GM18520 (cell line): Measurements from ENCODE around the gene RIMKLB.
"Not testable (repeated sequence)": the region's sequence is repeated elsewhere in the genome, so short reads cannot be mapped to it uniquely, and the experiment has no call there.

Experiments used
- ATAC-seq: cut with Tn5 transposase; IDR thresholded peaks from one replicate; pipeline ENCODE4 v1.9.1; 2021; ENCODE audit not compliant: unreplicated experiment

Gene RIMKLB

DNA sequence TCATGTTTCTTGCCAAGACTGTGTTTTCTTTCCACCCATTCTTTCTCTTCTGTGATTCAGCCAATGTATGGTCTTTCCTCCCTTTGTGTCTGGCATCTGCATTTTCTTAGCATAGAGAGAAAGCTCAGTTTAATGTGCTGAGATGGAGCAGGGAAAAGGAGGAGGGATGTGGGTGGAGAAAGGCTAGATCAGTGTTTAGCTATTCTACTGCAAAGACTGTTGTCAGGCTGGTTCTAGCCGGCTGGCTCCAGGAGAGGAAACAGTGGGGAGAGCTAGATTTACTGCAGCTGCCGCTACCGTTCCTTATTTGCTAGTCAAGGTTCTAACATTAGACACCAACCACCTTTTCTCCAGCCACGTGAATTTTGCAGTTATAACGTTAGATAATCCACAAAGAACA is 5.2 kb upstream of the RIMKLB start:
- ATAC-seq: no peak

DNA sequence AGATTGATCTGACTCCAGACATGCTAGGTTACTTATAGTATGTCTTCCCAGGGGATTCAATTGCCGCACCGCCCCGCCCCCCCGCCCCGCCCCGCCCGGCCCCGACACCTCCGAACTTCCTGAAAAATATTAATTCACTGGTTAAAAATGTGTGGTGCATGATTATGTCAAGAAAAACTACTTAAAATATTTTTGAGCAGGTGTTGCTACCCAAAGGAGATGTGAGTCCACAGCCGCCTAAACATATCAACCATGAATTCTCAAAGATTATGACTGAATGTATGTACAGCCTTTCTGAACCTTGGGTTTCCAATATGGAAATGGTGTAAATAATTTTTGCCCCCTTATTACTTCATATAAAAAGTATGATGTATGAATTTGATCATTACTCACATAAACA is 2.7 kb upstream of the RIMKLB start:
- no peak for ATAC-seq

DNA sequence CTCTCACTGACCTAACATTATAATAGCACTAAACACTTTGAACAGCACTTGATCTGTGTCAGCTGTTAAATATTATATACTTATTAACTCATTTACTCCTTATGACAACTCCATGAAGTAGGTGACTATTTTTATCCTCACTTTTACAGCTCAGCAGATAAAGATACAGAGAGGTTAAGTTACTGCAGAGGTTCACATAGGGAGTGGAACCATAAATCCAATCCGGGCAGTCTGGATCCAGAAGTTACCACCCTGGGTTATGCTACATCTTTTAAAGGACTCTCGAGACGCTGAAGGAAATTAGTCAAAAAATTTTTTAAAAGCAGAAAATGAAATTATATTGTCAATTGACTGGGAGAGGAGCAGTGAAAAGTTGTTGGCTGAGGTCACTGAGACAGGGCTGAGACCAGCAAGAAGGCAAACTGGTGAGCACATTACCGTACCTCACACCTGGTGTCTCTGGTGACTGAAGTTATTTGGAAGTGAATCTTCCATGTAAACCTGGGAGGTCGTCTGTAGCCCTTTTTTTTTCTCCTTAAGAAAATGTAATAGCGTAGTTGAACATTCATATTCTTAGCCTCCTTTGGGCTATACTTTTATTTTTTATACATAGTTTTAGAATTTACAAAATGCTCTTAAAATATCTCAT is 1.2 kb upstream of the RIMKLB start:
- no peak for ATAC-seq

DNA sequence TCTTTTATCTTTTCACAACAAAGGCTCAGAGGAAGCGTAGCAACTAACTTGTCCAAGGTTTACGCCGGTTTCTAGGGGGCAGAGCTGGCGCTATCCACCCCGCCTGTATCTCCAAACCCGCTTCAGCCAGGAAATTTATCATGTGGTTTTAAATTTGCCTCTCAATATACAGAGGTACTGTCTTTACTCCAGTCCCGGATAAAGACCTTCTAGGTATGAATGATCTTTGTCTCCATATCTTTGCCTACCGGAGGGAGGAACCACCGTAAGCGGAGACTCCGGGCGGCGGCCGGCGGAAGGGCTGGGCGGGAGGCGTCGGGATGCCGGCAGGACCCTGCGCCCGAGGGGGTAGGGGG is 693 bp upstream of the RIMKLB start:
- ATAC-seq: no peak

DNA sequence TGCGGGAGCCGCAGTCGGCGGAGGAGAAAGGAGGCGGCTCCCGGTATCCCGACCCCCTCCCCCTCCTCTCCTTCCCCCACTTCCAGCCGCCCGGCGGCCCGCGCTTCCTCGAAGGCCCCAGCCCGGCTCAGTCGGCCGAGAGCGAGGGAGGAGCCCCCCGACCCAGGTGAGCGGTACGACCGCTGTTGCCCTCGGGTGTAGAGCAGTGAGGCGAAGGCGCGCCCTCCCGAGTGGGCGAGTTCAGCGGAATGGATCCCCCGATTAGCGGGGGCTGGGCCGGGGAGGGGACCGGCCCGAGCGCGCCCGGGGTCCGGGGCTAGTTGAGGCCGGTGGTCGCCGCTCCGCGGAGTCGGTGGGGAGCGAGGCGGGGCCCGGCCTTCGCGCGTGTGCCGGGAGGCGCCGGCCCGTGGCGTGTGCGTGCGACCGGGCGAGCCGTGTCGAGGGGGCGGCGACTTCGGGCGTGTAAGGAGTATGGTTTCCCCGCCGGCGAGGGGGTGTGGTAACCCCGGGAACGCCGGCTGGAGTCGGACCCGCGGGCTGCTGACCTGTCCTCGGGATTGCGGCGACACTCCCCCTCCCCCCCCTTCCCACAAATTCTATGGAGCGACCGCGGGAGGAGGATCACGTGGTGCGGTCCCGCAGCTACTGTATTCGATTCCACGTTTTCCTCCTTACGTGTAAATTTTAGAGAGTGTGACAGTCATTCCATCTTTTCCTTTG is 501 bp downstream of the RIMKLB start:
- no peak for ATAC-seq

DNA sequence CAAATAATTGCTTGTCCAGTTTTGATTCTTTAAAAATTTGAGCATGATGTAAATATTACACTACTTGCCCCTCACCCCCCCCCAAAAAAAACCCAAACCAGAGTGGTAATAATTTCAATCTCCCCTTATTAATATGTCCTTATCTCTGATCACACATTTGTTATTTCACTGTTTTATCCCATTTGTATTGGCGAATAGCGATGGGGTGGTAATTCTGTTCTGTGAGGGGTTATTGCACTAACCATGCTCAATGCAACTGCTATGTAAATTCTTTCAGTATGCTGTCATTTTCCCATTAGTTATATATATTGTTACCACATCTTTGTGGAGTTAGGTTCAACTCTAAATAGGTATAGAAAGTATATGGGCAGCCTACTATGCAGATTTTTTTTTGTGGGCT is 1.1 kb downstream of the RIMKLB start:
- no peak for ATAC-seq

DNA sequence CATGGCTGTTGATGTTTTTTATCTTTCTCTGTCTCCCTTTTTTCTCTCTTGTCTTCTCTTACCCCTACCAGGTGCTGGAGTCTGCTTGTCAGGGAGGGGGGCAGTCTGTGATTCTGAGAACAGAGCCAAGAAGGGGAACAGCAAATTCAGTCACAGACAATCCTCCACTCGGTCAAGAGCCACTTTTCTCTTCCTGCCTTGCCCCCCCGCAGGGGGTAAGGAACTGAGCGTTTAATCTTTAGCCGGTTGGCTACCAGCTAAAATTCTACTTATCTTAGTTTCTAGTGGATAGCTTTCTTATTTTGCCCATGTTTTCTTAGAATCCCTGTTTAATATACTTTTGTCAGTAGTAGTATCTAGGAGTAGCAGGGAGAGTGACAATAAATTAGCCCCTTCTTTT is 1.9 kb downstream of the RIMKLB start:
- no peak for ATAC-seq

DNA sequence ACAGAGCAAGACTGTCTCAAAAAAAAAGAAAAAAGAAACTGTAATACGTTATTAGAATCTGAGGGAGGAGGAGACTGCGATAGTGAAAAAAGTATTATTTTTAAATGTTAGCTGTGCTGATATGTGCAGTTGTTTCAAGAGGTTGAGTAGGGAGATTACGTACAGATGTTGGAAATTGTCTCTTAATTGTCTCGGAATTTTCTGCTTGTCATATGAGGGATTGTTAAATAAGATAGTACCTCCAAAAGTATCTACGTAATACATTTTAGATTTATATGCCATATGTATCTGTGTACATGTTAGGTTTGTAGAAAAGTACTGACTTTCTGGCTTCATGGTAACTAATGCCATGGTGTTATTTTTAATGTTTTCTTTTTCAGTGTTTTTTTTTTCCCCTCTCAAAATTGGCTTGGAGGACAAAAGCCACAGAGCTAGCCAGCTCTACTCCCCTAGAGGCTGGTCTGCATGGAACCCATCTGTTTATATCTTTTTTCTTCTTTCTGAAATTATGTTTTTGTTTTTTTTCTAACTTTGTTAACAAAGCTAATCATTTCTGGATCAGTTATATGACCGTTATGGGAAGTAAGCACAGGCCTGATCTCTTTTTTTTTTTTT is 3.4 kb downstream of the RIMKLB start:
- ATAC-seq: no peak

DNA sequence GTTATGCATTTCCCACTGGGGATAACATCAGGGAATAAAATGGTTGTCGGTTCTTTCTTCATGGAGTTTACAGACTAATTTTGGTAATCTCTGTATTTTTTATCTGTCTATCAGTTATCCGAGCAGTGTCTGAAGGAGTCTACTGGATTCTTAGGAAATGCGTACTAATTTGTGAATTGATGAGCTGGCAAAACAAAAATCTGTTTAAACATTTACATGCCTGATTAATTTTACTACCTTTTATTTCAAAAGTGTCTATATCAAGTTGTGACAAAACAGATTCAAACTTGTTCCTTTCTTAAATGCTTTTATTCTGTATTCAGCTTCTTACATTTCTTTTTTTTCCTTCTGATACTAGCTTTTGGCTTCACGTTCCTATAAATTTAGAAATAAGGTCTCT is 4.4 kb downstream of the RIMKLB start:
- no peak for ATAC-seq

DNA sequence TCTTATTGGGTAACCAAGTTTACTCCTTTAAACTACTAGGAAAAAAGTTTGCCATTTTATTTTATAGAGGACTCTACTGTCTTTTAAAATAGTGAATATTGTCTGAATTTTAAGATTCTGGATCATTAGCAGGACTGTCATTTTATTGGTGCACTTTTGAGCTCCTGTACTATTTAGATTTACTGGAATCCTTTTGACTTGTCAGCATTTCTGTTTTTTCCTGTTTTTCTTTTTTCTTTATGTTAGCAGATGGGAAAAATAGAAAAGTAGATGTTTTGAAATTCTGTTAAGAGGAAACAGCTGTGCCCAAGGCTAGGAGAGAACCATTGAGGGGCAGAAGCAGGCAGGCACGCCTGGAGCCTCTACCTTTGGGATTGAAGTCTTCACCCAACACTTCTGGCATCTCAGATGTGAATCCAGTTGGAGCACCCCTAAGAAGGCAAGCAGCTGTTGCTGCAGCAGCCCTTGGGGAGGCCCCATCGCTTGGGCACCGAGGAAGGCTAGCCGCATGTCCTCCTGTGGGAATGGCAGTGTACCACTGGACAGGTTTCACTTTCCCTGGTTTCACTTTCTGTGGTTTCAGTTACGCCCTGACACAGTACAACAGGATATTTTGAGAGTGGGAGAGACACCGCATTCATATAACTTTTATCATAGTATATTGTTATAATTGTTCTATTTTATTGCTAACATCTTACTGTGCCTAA is 11.5 kb downstream of the RIMKLB start:
- no peak for ATAC-seq

DNA sequence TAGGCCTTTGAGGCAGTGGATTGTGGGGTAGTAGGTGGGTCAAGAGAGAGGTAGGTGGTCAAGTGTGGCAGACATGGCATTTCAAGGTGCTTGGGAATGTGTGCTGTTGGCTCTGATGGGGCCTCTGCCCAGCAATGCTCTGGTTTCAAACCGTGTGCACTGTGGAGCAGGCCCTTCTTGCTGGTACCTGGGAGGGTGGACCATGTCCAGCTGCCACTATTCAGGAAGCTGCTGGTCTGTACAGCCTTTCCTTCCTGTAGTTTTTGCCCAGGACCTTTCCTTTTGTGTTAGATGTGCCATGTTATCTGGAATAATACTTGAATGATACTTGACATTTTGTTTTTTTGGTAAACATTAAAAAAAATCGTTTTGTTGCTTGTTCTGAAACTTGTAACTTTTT is 14.8 kb downstream of the RIMKLB start:
- no peak for ATAC-seq

DNA sequence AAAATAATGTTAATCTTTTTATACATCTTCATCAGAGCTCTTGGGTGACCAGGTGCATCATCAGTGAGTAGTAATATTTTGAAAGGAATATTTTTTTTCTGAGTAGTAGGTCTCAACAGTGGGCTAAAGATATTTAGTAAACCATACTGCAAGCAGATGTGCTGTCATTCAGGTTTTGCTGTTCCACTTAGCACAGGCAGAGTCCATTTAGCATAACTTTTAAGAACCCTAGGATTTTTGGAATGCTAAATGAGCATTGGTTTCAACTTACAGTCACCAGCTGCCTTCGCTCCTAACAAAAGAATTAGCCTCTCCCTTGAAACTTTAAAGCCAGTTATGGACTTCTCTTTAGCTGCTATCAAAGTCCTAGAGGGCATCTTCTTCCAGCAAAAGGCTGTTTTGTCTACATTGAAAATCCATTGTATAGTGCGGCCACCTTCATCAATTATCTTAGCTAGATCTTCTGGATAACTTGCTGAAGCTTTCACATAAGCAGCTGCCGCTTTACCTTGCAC is 24.6 kb downstream of the RIMKLB start:
- ATAC-seq: no peak

DNA sequence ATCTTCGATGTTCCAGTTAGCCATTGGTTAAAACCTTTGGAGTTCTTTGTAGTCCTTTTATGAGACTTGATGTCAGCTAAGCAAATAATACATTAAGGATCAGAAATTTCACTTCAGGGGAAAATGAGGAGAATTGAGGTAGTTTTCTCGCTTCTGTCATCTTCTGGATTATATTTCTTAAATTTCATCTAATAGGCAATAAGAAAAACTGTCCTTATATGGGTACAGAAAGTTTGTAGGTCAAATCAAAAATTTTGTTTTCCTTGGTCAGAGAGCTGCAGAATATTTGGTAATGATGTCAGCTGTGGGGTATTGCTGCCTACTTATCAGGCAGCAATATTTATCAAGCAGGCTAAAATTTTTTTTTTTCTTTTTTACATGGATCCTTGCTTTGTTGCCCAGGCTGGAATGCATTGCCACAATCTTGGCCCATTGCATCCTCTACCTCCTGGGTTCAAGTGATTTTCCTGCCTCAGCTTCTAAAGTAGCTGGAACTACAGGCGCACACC is 37.1 kb downstream of the RIMKLB start:
- no peak for ATAC-seq

DNA sequence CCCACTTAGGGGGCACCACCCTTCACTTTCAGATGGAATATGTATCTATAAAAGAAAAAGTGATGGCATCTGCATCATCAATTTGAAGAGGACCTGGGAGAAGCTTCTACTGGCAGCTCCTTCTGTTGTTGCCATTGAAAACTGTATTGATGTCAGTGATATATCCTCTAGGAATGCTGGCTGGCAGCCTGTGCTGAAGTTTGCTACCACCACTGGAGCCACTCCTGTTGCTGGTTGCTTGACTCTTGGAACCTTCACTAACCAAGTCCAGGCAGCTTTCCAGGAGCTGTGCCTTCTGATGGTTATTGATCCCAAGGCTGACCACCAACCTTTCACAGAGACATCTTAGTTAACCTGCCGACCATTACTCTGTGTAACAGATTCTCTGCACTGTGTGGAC is 44.7 kb downstream of the RIMKLB start:
- no peak for ATAC-seq

DNA sequence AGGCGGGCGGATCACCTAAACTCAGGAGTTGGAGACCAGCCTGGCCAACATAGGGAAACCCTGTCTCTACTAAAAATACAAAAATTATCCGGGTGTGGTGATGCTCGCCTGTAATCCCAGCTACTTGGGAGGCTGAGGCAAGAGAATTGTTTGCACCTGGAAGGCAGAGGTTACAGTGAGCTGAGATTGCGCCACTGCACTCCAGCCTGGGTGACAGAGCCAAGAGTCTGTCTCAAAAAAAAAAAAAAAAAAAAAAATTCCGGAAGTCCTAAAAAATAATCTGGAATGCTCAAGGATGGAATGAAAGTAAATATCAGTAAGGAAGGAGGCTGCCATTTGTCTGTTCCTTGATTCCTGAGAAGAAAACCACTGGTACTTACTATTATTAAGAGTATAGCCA is 45.3 kb downstream of the RIMKLB start:
- ATAC-seq: not testable (repeated sequence)

DNA sequence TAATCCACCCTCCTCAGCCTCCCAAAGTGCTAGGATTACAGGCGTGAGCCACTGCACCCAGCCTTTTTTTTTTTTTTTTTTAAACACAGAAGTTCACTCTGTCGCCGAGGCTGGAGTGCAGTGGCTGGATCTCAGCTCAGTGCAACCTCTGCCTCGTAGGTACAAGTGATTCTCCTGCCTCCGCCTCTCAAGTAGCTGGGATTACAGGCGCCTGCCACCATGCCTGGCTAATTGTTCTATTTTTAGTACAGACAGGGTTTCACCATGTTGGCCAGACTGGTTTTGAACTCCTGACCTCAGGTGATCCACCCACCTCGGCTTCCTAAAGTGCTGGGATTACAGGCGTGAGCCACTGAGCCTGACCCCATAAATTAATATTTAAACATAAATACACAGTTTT is 47.8 kb downstream of the RIMKLB start:
- not testable (repeated sequence) for ATAC-seq

DNA sequence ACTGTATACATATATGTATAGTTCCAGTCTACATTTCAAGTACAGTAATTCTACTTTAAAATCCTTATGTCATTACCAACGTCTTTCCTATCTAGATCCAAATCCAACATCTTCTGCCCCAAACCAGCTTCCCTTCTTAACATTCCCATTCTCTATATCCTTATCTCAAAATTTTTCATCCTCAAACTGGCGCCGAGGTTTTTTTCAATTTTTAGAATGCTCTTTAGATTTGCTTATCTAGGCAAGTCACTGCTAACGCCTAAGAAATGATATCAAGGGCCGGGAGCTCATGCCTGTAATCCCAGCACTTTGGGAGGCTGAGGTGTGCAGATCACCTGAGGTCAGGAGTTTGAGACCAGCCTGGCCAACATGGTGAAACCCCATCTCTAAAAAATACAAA is 48.3 kb downstream of the RIMKLB start:
- ATAC-seq: no peak

DNA sequence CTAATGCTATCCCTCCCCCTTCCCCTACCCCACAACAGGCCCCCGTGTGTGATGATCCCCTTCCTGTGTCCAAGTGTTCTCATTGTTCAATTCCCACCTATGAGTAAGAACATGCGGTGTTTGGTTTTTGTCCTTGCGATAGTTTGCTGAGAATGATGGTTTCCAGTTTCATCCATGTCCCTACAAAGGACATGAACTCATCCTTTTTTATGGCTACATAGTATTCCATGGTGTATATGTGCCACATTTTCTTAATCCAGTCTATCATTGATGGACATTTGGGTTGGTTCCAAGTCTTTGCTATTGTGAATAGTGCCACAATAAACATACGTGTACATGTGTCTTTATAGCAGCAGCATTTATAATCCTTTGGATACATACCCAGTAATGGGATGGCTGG is 62.3 kb downstream of the RIMKLB start:
- ATAC-seq: not testable (repeated sequence)

DNA sequence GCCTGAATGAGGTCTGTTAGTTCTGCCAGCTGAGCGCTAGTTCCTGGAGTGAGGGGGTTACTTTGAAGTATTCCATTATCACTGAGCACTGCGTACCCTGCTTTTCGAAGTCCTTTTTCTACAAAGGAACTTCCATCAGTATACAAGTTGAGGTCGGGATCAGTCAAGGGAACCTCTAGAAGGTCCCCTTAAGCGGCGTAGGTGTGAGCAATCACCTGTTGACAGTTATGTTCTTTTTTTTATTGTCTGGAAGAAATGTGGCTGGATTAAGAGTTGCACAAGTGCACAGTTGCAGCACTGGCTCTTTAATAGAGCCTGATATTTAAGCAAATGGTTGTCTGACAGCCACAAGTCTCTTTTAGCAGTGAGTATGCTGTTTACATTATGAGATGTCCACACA is 64.9 kb downstream of the RIMKLB start:
- ATAC-seq: not testable (repeated sequence)

DNA sequence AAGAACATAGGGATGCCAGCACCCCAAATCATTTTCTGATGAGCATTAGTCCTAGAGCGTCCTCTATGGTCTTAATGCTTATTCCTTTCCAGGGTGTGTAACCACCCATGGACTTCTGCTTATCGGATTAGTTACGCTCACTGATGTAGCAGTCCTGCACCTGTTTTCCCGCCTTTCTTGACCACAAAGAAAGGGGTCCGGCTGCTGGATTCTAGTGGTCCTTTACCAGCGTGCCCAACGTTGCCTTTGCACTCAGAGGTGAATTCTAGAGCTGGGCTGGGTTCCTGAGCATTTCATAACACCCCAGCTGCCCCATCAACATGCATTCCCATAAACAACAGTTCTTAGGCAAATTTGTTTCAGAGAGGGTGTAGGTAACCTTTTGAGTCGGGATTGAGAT is 68.3 kb downstream of the RIMKLB start:
- ATAC-seq: not testable (repeated sequence)

DNA sequence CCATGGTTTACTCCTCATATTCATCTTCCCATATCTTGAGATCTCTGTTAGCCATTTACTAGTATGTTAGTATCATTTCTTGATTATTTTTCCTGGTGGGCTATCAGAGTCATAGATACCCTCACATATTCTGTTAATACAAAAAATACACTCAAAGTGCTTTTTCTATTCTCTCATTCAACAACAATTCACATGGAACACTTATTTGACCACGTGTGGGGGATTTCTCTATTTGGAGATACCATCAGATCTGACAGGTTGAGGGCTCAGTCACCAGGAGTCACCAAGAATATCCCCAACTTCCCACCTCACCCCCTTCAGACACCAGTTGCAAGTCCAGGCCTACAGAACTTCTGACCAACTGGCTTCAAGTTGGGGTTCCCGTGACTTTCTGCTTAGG is 72.7 kb downstream of the RIMKLB start:
- no peak for ATAC-seq

DNA sequence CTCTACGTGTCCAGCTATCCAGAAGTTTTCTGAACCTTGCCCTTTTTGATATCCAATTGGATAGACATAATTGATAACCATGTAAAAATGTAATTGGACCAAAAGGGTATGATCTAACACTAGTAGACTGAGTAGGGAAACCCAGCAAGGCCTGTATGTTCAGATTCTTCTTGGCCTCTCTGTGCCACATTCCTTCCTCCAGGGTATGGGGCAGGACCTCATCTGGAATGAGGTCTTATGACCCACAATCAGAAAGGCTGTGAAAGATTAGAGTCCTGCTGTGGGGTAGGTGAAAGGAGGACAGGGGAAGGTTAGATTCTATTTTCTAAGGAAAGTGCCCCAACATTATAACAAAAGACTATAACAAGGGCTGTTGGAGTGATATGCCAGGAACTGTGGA is 73.3 kb downstream of the RIMKLB start:
- ATAC-seq: no peak
